Fibroblast of lung (primary cell): Measurements from ENCODE around the gene PRKAR1B. TPM values are rescaled to one million over a fixed set of nuclear protein-coding genes. Genes with fewer than 3 reads are reported as not detected.

Experiments
- DNase-seq, 2 donors: peaks; one replicate each; pipeline versions ENCODE4 v3.0.0 to v3.0.0-alpha.2; 2010; ENCODE audit warnings: low read depth in 2 of 2
- H2AFZ ChIP-seq: 2 replicates; pipeline ENCODE4 v1.5.1; 2012; ENCODE audit warnings: low read length, control low read depth, inconsistent platforms
- H3K27ac ChIP-seq: 2 replicates; pipeline ENCODE4 v1.5.1; 2011; ENCODE audit warnings: low read length, control low read depth; ENCODE audit not compliant: insufficient read depth
- H3K27me3 ChIP-seq: 2 replicates; pipeline ENCODE4 v1.5.1; 2011; ENCODE audit warnings: mild to moderate bottlenecking, low read length; ENCODE audit not compliant: control insufficient read depth, insufficient read depth
- H3K36me3 ChIP-seq: 2 replicates; pipeline ENCODE4 v1.5.1; 2011; ENCODE audit warnings: low read length; ENCODE audit not compliant: control insufficient read depth, insufficient read depth
- H3K4me1 ChIP-seq: 2 replicates; pipeline ENCODE4 v1.5.1; 2011; ENCODE audit warnings: low read length; ENCODE audit not compliant: control insufficient read depth, insufficient read depth; ENCODE audit errors: extremely low read depth
- H3K4me2 ChIP-seq: 2 replicates; pipeline ENCODE4 v1.5.1; 2011; ENCODE audit warnings: low read length, control low read depth; ENCODE audit not compliant: insufficient read depth; ENCODE audit errors: extremely low read depth
- H3K4me3 ChIP-seq, 4 experiments: fragments of 200-600 bp in 1 of 4; sonication (generic) in 1 of 4; replicated peaks in 1 of 4; 2 replicates each; pipeline ENCODE4 v1.5.1; 2011 to 2016; ENCODE audit warnings: low read length in 4 of 4, low read depth in 3 of 4, mild to moderate bottlenecking in 3 of 4, control low read depth in 2 of 4, inconsistent platforms in 1 of 4, mixed read lengths in 1 of 4; ENCODE audit not compliant: insufficient read depth in 1 of 4; ENCODE audit errors: control extremely low read depth in 1 of 4
- H3K79me2 ChIP-seq: 2 replicates; pipeline ENCODE4 v1.5.1; 2012; ENCODE audit warnings: mild to moderate bottlenecking, low read length, inconsistent platforms; ENCODE audit not compliant: control insufficient read depth, insufficient read depth
- H3K9ac ChIP-seq: 2 replicates; pipeline ENCODE4 v1.5.1; 2011; ENCODE audit warnings: mild to moderate bottlenecking, low read length, control low read depth; ENCODE audit not compliant: insufficient read depth
- H3K9me3 ChIP-seq: 2 replicates; pipeline ENCODE4 v1.5.1; 2012; ENCODE audit warnings: low read depth, low read length; ENCODE audit not compliant: control insufficient read depth, insufficient read depth
- H4K20me1 ChIP-seq: 2 replicates; pipeline ENCODE4 v1.5.1; 2011; ENCODE audit warnings: low read length; ENCODE audit not compliant: control insufficient read depth, insufficient read depth; ENCODE audit errors: extremely low read depth
- EZH2 ChIP-seq: IDR thresholded peaks from 2 replicates; pipeline ENCODE4 v1.5.1; 2012; ENCODE audit warnings: low read length, control low read depth, mild to moderate bottlenecking; ENCODE audit errors: missing control alignments
- polyA plus RNA-seq, 2 donors: library from polyadenylated mRNA; depleted of rRNA in 1 of 2; stranded (reverse) in 1 of 2; unstranded in 1 of 2; fragments of >200 nt; gene quantifications; 2 replicates each; pipeline ENCODE4 v1.2.1, GENCODE V29; 2011 to 2012; ENCODE audit warnings: missing spikeins in 1 of 2
- total RNA-seq: library from RNA; depleted of rRNA; stranded (reverse); fragments of >200 nt; gene quantifications from 2 replicates; pipeline ENCODE4 v1.2.1, GENCODE V29; 2014
- TF ChIP-seq, protein P1 (sequence below), 2 donors: IDR thresholded peaks in 1 of 2; conservative IDR thresholded peaks in 1 of 2; 1 replicate in 1 of 2; 2 replicates in 1 of 2; pipeline ENCODE4 v1.5.1; 2011 to 2012; ENCODE audit warnings: low read length in 2 of 2, control low read depth in 1 of 2, inconsistent platforms in 1 of 2, low read depth in 1 of 2, mild to moderate bottlenecking in 1 of 2

Gene PRKAR1B
- total and polyA plus RNA-seq, 2 donors (not counting 1 experiment from before 2014, with no cell fraction given), result 12.7 to 14.5 TPM

DNA sequence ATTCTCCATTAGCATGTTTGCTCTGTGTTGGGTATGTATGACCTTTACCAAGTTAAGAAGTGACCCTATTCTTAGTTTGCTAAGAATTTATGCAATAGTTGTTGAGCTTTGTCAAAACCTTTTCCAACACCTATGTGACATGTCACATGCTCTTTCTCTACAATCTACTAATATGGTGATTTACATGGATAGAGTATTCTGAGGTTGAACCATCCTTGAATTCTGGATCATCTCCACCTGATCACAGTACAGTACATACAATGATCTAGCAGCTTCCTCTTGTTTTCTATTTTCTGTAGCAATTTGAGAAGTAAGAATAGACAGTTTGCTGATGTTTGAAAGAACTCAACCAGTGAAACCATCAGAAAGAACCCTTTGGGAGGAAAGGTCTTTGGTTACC lies 106.2 kb downstream of the PRKAR1B start:
- Histone ChIP-seq H3K4me2 (no peak overlapping the region), H3K36me3 (no peaks in the 10 kb centered on the region), H3K27ac (no peak overlapping the region), H3K27me3 (no peaks in the 10 kb centered on the region), H3K9ac (no peak overlapping the region), H3K9me3 (no peaks in the 10 kb centered on the region), H2AFZ (no peak overlapping the region), H3K79me2 (no peaks in the 10 kb centered on the region), H3K4me3 (no peak overlapping the region), H3K4me1 (no peaks in the 10 kb centered on the region), H4K20me1 (no peaks in the 10 kb centered on the region)
- no peak for TF ChIP-seq EZH2
- TF ChIP-seq, protein P1, sequence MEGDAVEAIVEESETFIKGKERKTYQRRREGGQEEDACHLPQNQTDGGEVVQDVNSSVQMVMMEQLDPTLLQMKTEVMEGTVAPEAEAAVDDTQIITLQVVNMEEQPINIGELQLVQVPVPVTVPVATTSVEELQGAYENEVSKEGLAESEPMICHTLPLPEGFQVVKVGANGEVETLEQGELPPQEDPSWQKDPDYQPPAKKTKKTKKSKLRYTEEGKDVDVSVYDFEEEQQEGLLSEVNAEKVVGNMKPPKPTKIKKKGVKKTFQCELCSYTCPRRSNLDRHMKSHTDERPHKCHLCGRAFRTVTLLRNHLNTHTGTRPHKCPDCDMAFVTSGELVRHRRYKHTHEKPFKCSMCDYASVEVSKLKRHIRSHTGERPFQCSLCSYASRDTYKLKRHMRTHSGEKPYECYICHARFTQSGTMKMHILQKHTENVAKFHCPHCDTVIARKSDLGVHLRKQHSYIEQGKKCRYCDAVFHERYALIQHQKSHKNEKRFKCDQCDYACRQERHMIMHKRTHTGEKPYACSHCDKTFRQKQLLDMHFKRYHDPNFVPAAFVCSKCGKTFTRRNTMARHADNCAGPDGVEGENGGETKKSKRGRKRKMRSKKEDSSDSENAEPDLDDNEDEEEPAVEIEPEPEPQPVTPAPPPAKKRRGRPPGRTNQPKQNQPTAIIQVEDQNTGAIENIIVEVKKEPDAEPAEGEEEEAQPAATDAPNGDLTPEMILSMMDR (conservative IDR thresholded peaks at IDR 0.05 in 1 of 2, IDR thresholded peaks at IDR 0.05 in 1 of 2; ENCODE audit: low read depth in 1 of 2, low read length in 2 of 2), result no peak
- peak in 1 of 2 donors; percentile 8 for DNase-seq

DNA sequence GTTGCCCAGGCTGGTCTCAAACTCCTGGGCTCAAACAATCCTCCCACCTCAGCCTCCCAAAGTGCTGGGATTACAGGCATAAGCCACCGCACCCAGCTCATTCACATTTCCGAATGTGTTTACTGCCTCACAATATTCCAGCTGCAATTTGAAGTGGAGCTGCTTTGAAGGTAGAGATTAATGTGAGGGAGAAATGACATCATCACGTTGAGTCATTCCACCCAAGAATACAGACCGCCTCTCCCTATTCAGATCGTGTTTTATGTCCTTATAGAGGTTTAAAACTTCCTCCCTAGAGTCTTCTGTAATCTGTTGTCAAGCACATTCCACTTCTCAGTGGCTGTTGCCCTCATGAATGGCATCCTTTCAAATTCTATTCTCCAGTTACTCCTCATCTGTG lies 107.0 kb downstream of the PRKAR1B start:
- Histone ChIP-seq H3K4me2 (no peak overlapping the region), H3K79me2 (no peaks in the 10 kb centered on the region), H3K27ac (no peak overlapping the region), H3K9me3 (no peaks in the 10 kb centered on the region), H3K36me3 (no peaks in the 10 kb centered on the region), H4K20me1 (no peaks in the 10 kb centered on the region), H3K27me3 (no peaks in the 10 kb centered on the region), H3K9ac (no peak overlapping the region), H3K4me3 (no peak overlapping the region), H2AFZ (no peak overlapping the region), H3K4me1 (no peaks in the 10 kb centered on the region)
- DNase-seq, result peak; percentile 87 to 93
- TF ChIP-seq EZH2, result no peak

DNA sequence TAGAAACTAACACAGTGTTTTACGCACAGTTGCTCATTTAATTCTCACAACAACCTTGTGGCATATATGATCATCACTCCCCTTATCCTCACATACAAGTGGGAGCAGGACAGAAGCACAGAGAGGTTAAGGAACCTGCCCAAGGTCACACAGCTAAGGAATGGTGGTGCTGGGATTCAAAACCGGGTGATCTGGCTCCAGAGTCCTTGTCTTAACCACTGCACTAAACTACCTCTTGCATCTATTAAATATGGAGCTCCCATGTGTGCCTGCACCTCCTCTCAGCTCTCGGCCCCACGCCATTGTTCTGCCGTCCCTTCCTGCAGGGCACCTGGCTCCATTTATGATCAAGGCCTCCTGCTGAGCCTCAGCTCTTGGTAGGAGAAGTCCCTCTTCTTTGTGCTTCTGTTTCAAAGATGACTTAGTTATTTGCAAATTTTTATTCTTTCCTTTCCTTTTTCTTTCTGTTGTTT lies 107.7 kb downstream of the PRKAR1B start:
- H3K9ac ChIP-seq, result no peak overlapping the region
- H3K27ac ChIP-seq, result no peak overlapping the region
- no peaks in the 10 kb centered on the region for H3K9me3 ChIP-seq
- no peaks in the 10 kb centered on the region for H3K4me1 ChIP-seq
- H4K20me1 ChIP-seq, result no peaks in the 10 kb centered on the region
- no peak for DNase-seq
- H3K36me3 ChIP-seq, result no peaks in the 10 kb centered on the region
- no peaks in the 10 kb centered on the region for H3K79me2 ChIP-seq
- no peak overlapping the region for H3K4me3 ChIP-seq
- no peak overlapping the region for H2AFZ ChIP-seq
- no peak overlapping the region for H3K4me2 ChIP-seq
- H3K27me3 ChIP-seq, result no peaks in the 10 kb centered on the region
- TF ChIP-seq, protein P1 (conservative IDR thresholded peaks at IDR 0.05 in 1 of 2, IDR thresholded peaks at IDR 0.05 in 1 of 2; ENCODE audit: low read depth in 1 of 2, low read length in 2 of 2), result no peak
- no peak for TF ChIP-seq EZH2
